ENCODE data around the gene ZC3H7B. TPM values are rescaled to one million over a fixed set of nuclear protein-coding genes. Genes with fewer than 3 reads are reported as not detected.

The ZC3H7B gene
- total RNA-seq, 2 donors from 2014 or later, result 70.9 to 74.2 TPM

GRCh38 chr22:41359376-41359775 is 58.1 kb downstream of the ZC3H7B start:
- peaks cover 19% of the 10 kb centered on the region for H3K36me3 Mint-ChIP-seq (ENCODE audit: low read depth)
- DNase-seq, result no peak
- Histone ChIP-seq H3K27me3 (ENCODE audit: control insufficient read depth, insufficient read depth, low read length, poor library complexity, severe bottlenecking) (no peaks in the 10 kb centered on the region), H3K4me1 (ENCODE audit: control insufficient read depth, insufficient read depth, low read length) (peaks cover 13% of the 10 kb centered on the region), H3K9ac (ENCODE audit: extremely low read depth, low read length, poor library complexity, severe bottlenecking) (no peak overlapping the region), H3K27ac (ENCODE audit: low read depth, low read length) (peak overlapping the region; percentile 57), H3K9me3 (ENCODE audit: control insufficient read depth, low read length) (no peaks in the 10 kb centered on the region), H3K36me3 (ENCODE audit: control insufficient read depth, insufficient read depth, low read length) (peaks cover 12% of the 10 kb centered on the region), H3K4me3 (ENCODE audit: low read length) (no peak overlapping the region)
- no peaks in the 10 kb centered on the region for H3K27me3 Mint-ChIP-seq (ENCODE audit: insufficient read depth)
- WGBS, 2 experiments (ENCODE audit: insufficient coverage in 1 of 2, insufficient read length in 1 of 2), result 90 to 100% methylated on average over 1 to 4 of the region's 4 CpGs
- H3K4me3 Mint-ChIP-seq, result no peak overlapping the region
- H3K27ac Mint-ChIP-seq, result peak overlapping the region; percentile 84
- H3K4me1 Mint-ChIP-seq, result peaks cover 13% of the 10 kb centered on the region
- TF ChIP-seq CTCF (conservative IDR thresholded peaks at IDR 0.05), result no peak
- no peaks in the 10 kb centered on the region for H3K9me3 Mint-ChIP-seq

GRCh38 chr22:41360126-41360525 is 58.8 kb downstream of the ZC3H7B start:
- peak overlapping the region; percentile 20 for H3K9ac ChIP-seq (ENCODE audit: extremely low read depth, low read length, poor library complexity, severe bottlenecking)
- peak overlapping the region; percentile 21 for H3K27ac Mint-ChIP-seq
- no peak overlapping the region for H3K4me3 ChIP-seq (ENCODE audit: low read length)

GRCh38 chr22:41361716-41362310 is 60.5 kb downstream of the ZC3H7B start:
- Mint-ChIP-seq H3K36me3 (ENCODE audit: low read depth) (peaks cover 8% of the 10 kb centered on the region), H3K27me3 (ENCODE audit: insufficient read depth) (peaks cover 3% of the 10 kb centered on the region), H3K4me3 (no peak overlapping the region), H3K9me3 (no peaks in the 10 kb centered on the region), H3K4me1 (peaks cover 13% of the 10 kb centered on the region), H3K27ac (peak overlapping the region; percentile 76)
- DNase-seq, result no peak
- Histone ChIP-seq H3K27ac (ENCODE audit: low read depth, low read length) (no peak overlapping the region), H3K9ac (ENCODE audit: extremely low read depth, low read length, poor library complexity, severe bottlenecking) (no peak overlapping the region), H3K9me3 (ENCODE audit: control insufficient read depth, low read length) (no peaks in the 10 kb centered on the region), H3K4me1 (ENCODE audit: control insufficient read depth, insufficient read depth, low read length) (peaks cover 13% of the 10 kb centered on the region), H3K36me3 (ENCODE audit: control insufficient read depth, insufficient read depth, low read length) (peaks cover 7% of the 10 kb centered on the region), H3K4me3 (ENCODE audit: low read length) (no peak overlapping the region), H3K27me3 (ENCODE audit: control insufficient read depth, insufficient read depth, low read length, poor library complexity, severe bottlenecking) (no peaks in the 10 kb centered on the region)
- WGBS, 2 experiments (ENCODE audit: insufficient coverage in 1 of 2, insufficient read length in 1 of 2), result 94 to 96% methylated on average over 11 to 13 of the region's 13 CpGs
- TF ChIP-seq CTCF (conservative IDR thresholded peaks at IDR 0.05), result no peak

More at GRCh38 chr22:41360126-41360525, 58.8 kb downstream of the ZC3H7B start:
- H3K4me1 Mint-ChIP-seq, result peaks cover 13% of the 10 kb centered on the region
- peaks cover 11% of the 10 kb centered on the region for H3K36me3 ChIP-seq (ENCODE audit: control insufficient read depth, insufficient read depth, low read length)
- DNase-seq, result peak; percentile 84
- H3K9me3 Mint-ChIP-seq, result no peaks in the 10 kb centered on the region
- H3K27me3 Mint-ChIP-seq (ENCODE audit: insufficient read depth), result no peaks in the 10 kb centered on the region
- 65 to 66% methylated on average over 9 to 11 of the region's 11 CpGs for WGBS, 2 experiments (ENCODE audit: insufficient coverage in 1 of 2, insufficient read length in 1 of 2)
- no peak overlapping the region for H3K27ac ChIP-seq (ENCODE audit: low read depth, low read length)
- H3K4me1 ChIP-seq (ENCODE audit: control insufficient read depth, insufficient read depth, low read length), result peaks cover 13% of the 10 kb centered on the region
- no peaks in the 10 kb centered on the region for H3K9me3 ChIP-seq (ENCODE audit: control insufficient read depth, low read length)
- H3K36me3 Mint-ChIP-seq (ENCODE audit: low read depth), result peaks cover 14% of the 10 kb centered on the region
- no peaks in the 10 kb centered on the region for H3K27me3 ChIP-seq (ENCODE audit: control insufficient read depth, insufficient read depth, low read length, poor library complexity, severe bottlenecking)
- no peak for TF ChIP-seq CTCF (conservative IDR thresholded peaks at IDR 0.05)
- H3K4me3 Mint-ChIP-seq, result no peak overlapping the region
